Fibroblast of the aortic adventitia (primary cell): ENCODE measurements around the gene JAKMIP2. TPM values are rescaled to one million over a fixed set of nuclear protein-coding genes. Genes with fewer than 3 reads are reported as not detected.

ENCODE experiments used
- DNase-seq: peaks from one replicate; pipeline ENCODE4 v3.0.0-alpha.2; 2010; ENCODE audit warnings: low read depth
- H3K4me3 ChIP-seq: 2 replicates; pipeline ENCODE4 v1.5.1; 2011; ENCODE audit warnings: low read depth, mild to moderate bottlenecking, control low read depth, low read length, moderate library complexity
- total RNA-seq: library from RNA; depleted of rRNA; stranded (reverse); fragments of >200 nt; gene quantifications from 2 replicates; pipeline ENCODE4 v1.2.3, GENCODE V29; 2012; ENCODE audit warnings: low replicate concordance
- TF ChIP-seq, protein P1 (sequence below): IDR thresholded peaks from 2 replicates; pipeline ENCODE4 v1.5.1; 2011; ENCODE audit warnings: mild to moderate bottlenecking, low read length, control low read depth, inconsistent platforms; ENCODE audit not compliant: insufficient read depth

JAKMIP2 gene
- total RNA-seq, 1 donor: 1.4 TPM

DNA sequence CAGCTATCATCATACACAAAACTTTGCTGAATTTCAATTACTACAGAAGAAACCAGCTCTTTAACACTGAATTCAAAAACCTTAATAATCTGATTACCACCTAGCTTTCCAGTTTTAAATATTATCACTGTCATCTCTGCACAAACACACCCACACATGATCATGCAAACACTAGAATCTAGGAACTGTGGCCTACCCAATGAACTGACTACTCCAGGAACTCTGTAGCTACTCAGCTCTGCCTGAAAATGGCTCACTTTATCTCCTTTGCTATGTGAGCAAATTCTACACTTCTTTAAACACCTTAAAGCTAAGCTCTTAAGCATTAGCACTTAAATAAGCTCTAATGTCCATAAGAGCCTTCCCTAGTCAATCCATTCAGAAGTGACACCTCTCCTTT lies 149.4 kb downstream of the JAKMIP2 start:
- TF ChIP-seq, protein P1, sequence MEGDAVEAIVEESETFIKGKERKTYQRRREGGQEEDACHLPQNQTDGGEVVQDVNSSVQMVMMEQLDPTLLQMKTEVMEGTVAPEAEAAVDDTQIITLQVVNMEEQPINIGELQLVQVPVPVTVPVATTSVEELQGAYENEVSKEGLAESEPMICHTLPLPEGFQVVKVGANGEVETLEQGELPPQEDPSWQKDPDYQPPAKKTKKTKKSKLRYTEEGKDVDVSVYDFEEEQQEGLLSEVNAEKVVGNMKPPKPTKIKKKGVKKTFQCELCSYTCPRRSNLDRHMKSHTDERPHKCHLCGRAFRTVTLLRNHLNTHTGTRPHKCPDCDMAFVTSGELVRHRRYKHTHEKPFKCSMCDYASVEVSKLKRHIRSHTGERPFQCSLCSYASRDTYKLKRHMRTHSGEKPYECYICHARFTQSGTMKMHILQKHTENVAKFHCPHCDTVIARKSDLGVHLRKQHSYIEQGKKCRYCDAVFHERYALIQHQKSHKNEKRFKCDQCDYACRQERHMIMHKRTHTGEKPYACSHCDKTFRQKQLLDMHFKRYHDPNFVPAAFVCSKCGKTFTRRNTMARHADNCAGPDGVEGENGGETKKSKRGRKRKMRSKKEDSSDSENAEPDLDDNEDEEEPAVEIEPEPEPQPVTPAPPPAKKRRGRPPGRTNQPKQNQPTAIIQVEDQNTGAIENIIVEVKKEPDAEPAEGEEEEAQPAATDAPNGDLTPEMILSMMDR: no peak

DNA sequence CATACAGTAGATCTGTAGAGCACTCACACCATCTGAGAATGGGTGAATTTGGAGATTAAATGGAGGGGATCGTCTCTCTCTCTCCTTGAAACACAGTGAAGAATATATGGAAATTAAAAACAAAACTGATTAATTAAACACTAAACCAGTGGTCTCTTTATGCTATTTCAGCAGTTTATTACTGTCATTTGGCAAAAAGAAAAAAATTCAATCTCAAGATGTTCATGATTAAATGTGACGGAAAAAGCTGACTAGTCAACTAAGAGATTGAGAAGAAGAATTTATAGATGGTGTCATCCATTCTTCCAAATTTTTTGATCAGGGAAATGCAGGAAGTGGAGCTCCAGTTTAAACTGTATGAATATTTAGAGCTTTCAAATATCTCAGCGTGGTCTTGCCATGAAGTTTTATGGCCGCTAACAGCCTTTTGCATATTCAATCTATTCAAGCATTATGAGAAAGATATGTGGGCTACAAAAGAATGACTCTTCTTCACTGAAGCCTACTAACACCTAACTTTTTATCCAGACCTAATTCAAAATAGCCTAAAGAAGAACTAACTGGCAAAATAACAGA lies 151.0 kb downstream of the JAKMIP2 start:
- TF ChIP-seq, protein P1: no peak
- H3K4me3 ChIP-seq: no peak overlapping the region
- no peak for DNase-seq

More for the DNA sequence above, 149.4 kb downstream of the JAKMIP2 start:
- no peak for DNase-seq
- no peak overlapping the region for H3K4me3 ChIP-seq

DNA sequence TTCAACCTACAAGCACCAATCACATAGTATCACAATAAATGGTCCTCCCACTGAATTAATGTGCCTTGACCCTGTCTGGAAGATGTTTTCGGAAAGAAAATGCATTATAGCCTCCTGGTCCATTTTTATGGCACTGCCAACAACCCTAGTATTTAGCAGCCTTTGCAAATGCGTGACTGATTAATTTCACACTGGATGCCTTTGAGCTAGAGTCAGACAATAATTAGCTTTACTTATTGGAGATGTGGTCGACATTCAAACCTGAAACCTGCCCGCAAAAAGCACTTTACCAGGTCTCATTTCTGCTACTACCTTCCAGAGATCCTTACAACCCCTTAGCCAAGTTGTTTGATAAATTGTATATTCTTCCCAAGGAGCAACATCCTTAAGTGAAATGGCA lies 153.3 kb downstream of the JAKMIP2 start:
- no peak for DNase-seq
- TF ChIP-seq, protein P1: no peak

DNA sequence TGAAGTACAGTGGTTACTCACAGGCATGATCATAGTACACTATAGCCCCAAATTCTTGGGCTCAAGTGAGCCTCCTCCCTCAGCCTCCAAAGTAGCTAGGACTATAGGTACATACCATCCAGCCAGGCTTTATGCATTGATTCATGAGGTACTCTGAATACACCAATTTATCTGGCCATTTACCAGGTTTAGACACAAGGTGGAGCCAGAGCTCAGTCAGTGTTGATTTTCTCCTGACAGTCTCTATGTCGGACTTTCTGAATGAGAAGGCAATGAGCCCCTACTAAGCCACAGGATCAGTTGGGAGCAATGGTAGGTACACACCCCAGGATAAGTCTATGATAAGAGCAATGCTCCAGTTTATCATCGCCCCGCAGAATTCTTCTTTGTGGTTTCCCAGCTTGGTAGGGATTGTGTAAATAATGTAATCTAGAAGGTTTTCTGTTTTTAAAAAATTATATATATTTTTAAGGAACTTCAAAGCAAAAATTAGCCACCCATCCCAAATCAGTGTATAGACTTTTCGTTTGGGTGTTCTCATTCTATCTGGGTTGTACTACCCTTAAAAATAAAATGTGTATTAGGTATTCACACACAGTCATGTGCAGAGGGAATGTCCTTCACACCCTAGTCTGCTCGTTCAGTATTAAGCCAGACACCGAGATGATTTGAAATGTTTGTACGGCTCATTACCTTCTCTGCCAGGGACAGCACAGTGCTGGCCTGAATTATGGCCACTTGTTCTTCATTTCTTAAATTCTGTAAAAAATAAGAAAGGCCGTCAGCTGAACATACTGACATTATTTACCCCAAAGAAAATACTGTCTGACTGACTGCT lies 154.3 kb downstream of the JAKMIP2 start:
- TF ChIP-seq, protein P1: peak; percentile 86
- peak; percentile 71 for DNase-seq
- no peak overlapping the region for H3K4me3 ChIP-seq

More for the DNA sequence above, 153.3 kb downstream of the JAKMIP2 start:
- H3K4me3 ChIP-seq: no peak overlapping the region

DNA sequence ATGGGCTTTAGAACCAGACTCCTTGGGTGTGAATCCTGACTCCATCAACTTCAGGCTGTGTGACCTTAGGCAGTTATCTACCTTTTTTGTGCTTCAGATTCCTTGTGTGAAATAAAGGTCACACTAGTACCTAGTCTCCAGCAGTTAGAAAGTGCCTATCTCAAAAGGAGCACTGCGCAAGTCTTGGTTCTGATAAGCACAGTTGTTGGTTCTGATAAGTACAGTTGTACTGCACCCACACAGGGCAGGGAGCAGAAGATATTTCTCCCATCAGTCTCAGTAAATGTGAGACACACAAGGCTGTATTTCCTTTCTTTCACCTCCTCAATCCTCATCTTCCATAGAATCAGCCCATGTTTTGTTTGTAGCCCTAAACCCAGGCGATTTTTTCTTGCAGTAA lies 156.1 kb downstream of the JAKMIP2 start:
- no peak overlapping the region for H3K4me3 ChIP-seq
- TF ChIP-seq, protein P1: no peak
- no peak for DNase-seq

DNA sequence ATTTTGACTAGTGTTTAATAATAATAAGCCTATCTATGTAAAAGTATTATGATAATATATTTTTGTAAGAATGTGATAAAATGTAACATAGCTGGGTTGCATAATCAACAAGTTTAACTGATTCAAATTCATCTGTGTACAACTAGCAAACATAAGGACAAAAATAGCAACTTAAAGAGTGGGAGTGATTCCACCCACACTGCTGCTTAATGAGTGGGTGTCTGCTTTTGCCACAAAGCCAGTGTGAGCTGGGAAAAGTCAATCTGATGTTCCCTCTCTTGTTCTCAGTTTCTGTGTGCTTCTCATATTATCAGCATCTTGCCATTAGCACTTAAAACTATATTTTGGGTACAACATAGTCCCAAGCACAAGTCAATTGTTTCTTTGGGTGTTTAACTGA lies 161.5 kb downstream of the JAKMIP2 start:
- no peak overlapping the region for H3K4me3 ChIP-seq
- TF ChIP-seq, protein P1: no peak
- no peak for DNase-seq
